ENCODE results near the gene FNBP1.

DNA sequence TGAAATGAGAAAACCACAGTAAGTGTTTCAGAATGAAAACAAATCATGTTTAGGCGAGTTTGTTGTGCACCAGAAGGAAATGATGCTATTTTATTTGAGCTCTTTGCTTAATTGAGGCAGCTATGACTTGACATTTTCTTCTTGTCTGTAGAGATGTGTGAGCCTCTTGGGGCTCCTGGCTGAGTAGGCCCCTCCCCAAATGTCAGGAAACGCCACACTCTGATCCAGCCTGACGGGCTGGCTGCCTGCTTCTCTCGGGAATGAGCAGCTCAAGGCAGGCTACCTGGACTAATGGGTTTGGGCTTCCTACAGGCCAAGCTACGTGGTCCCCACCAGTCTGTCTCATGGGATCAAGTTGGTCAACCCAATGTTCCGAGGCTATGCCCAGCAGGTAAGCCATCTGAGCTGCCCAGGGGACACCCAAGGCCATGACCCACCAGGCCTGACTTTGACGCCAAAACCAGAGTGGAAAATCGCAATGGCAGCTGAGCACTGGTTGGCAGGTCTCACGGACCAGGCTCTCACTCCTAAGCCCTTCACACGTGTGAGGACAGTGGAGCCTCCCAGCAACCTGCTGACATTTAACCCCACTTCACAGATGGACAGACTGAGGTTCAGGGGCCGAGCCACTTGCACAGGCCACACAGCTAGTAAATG is 177.9 kb downstream of the FNBP1 start:
- TF ChIP-seq, protein P1, sequence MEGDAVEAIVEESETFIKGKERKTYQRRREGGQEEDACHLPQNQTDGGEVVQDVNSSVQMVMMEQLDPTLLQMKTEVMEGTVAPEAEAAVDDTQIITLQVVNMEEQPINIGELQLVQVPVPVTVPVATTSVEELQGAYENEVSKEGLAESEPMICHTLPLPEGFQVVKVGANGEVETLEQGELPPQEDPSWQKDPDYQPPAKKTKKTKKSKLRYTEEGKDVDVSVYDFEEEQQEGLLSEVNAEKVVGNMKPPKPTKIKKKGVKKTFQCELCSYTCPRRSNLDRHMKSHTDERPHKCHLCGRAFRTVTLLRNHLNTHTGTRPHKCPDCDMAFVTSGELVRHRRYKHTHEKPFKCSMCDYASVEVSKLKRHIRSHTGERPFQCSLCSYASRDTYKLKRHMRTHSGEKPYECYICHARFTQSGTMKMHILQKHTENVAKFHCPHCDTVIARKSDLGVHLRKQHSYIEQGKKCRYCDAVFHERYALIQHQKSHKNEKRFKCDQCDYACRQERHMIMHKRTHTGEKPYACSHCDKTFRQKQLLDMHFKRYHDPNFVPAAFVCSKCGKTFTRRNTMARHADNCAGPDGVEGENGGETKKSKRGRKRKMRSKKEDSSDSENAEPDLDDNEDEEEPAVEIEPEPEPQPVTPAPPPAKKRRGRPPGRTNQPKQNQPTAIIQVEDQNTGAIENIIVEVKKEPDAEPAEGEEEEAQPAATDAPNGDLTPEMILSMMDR (IDR thresholded peaks at IDR 0.05): no peak
- TF ChIP-seq SIN3A (IDR thresholded peaks at IDR 0.05; ENCODE audit: borderline replicate concordance, insufficient read depth, low read depth, low read length) (no peak), POLR2AphosphoS5 (IDR thresholded peaks at IDR 0.05; ENCODE audit: low read depth, low read length) (no peak), REST (IDR thresholded peaks at IDR 0.05; ENCODE audit: insufficient read depth in 1 of 2, low read depth in 2 of 2, low read length in 1 of 2) (no peak), TCF7L2 (IDR thresholded peaks at IDR 0.05; ENCODE audit: low read depth, low read length) (no peak)
